MM.1S (cell line): ENCODE results near the gene CST1.
"Not testable (repeated sequence)": the region's sequence is repeated elsewhere in the genome, so short reads cannot be mapped to it uniquely, and the experiment has no call there.

ENCODE experiments used
- EZH2 ChIP-seq: fragments of 300-600 bp; sonication (generic); optimal IDR thresholded peaks from 2 replicates; pipeline ENCODE3; 2017; ENCODE audit warnings: low read depth, mild to moderate bottlenecking, antibody characterized with exemption, low read length, mixed read lengths
- EZH2phosphoT487 ChIP-seq: fragments of 300-600 bp; sonication (generic); IDR thresholded peaks from 2 replicates; pipeline ENCODE4 v1.6.1; 2018; ENCODE audit warnings: antibody characterized with exemption, low read length
- TF ChIP-seq, protein P1 (sequence below): fragments of 300-600 bp; sonication (generic); IDR thresholded peaks from 2 replicates; pipeline ENCODE4 v1.5.1; 2016; ENCODE audit warnings: antibody characterized with exemption, low read length, mixed read lengths

DNA sequence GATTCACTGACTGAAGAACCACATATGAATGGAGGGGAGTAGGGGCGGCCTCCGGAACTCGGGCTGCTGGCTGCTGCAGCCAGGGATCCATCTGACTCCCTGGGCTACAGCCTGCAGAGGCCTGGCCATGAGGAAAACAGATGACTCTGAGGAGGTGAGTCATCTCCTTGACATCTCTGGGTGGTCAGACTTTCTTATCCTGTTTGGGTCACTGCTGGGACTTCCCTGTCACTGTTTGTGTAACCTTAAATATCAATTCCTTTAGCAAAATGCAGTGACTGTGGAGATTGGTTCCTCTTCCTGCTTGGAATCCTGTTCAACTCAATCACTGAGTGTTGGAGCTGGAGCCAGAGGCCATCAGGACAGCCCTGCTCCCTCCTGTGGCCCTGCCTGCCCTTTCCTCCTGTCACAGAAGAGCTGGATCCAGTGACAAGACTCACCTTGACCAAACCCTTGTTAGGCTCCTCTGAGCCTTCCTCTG, 4.4 kb upstream of the CST1 start:
- TF ChIP-seq, protein P1, sequence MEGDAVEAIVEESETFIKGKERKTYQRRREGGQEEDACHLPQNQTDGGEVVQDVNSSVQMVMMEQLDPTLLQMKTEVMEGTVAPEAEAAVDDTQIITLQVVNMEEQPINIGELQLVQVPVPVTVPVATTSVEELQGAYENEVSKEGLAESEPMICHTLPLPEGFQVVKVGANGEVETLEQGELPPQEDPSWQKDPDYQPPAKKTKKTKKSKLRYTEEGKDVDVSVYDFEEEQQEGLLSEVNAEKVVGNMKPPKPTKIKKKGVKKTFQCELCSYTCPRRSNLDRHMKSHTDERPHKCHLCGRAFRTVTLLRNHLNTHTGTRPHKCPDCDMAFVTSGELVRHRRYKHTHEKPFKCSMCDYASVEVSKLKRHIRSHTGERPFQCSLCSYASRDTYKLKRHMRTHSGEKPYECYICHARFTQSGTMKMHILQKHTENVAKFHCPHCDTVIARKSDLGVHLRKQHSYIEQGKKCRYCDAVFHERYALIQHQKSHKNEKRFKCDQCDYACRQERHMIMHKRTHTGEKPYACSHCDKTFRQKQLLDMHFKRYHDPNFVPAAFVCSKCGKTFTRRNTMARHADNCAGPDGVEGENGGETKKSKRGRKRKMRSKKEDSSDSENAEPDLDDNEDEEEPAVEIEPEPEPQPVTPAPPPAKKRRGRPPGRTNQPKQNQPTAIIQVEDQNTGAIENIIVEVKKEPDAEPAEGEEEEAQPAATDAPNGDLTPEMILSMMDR, result not testable (repeated sequence)
- not testable (repeated sequence) for TF ChIP-seq EZH2, EZH2phosphoT487
